ENCODE measurements around the gene ABTB2. TPM values are rescaled to one million over a fixed set of nuclear protein-coding genes. Genes with fewer than 3 reads are reported as not detected.

Gene ABTB2
- total RNA-seq, 1 experiment from 2014 or later: 5.5 TPM

GRCh38 chr11:34215806-34216453, 141.9 kb downstream of the ABTB2 start:
- WGBS (ENCODE audit: extremely low coverage, insufficient read length, low lambda C conversion rate): no CpG with 5 or more reads among the region's 1 CpG
- no peak overlapping the region for H3K9ac ChIP-seq (ENCODE audit: extremely low read depth, insufficient read length, low read length)
- H2BK12ac ChIP-seq (ENCODE audit: insufficient read length, low read depth, low read length): no peak overlapping the region
- H3K4me1 Mint-ChIP-seq: peaks cover 0 to 9% of the 10 kb centered on the region in 2 experiments; a peak in 2 of 4 replicates
- H3K27ac Mint-ChIP-seq: no peak overlapping the region; a peak in 1 of 7 replicates
- no peak overlapping the region for H3K4me2 ChIP-seq (ENCODE audit: insufficient read depth, insufficient read length, low read length)
- H4K5ac ChIP-seq (ENCODE audit: insufficient read length, low read depth, low read length): no peak overlapping the region
- H3K27ac ChIP-seq (ENCODE audit: insufficient read length, low read depth, low read length): no peak overlapping the region
- H3K4me1 ChIP-seq (ENCODE audit: insufficient read depth, low read length): no peaks in the 10 kb centered on the region
- H2BK5ac ChIP-seq (ENCODE audit: insufficient read length, low read length): no peak overlapping the region
- H3T11ph ChIP-seq (ENCODE audit: low read length): no peak overlapping the region
- no peaks in the 10 kb centered on the region for H3K79me1 ChIP-seq (ENCODE audit: insufficient read depth, low read depth, low read length, poor library complexity, severe bottlenecking)
- H4K20me1 ChIP-seq (ENCODE audit: control insufficient read depth, insufficient read depth, insufficient read length): no peaks in the 10 kb centered on the region
- TF ChIP-seq, protein P1, sequence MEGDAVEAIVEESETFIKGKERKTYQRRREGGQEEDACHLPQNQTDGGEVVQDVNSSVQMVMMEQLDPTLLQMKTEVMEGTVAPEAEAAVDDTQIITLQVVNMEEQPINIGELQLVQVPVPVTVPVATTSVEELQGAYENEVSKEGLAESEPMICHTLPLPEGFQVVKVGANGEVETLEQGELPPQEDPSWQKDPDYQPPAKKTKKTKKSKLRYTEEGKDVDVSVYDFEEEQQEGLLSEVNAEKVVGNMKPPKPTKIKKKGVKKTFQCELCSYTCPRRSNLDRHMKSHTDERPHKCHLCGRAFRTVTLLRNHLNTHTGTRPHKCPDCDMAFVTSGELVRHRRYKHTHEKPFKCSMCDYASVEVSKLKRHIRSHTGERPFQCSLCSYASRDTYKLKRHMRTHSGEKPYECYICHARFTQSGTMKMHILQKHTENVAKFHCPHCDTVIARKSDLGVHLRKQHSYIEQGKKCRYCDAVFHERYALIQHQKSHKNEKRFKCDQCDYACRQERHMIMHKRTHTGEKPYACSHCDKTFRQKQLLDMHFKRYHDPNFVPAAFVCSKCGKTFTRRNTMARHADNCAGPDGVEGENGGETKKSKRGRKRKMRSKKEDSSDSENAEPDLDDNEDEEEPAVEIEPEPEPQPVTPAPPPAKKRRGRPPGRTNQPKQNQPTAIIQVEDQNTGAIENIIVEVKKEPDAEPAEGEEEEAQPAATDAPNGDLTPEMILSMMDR (conservative IDR thresholded peaks at IDR 0.05): no peak
- H3K9me3 Mint-ChIP-seq: no peaks in the 10 kb centered on the region
- H3K56ac ChIP-seq (ENCODE audit: insufficient read length, low read depth, low read length): no peak overlapping the region
- H3K18ac ChIP-seq (ENCODE audit: insufficient read length, low read depth, low read length): no peak overlapping the region
- no peak overlapping the region for H2BK15ac ChIP-seq (ENCODE audit: low read depth, low read length)
- no peaks in the 10 kb centered on the region for H3K27me3 Mint-ChIP-seq (ENCODE audit: low read depth)
- H4K8ac ChIP-seq (replicated peaks; ENCODE audit: insufficient read length, low read depth, low read length): no peak overlapping the region
- no peak overlapping the region for H2BK20ac ChIP-seq (ENCODE audit: low read depth, low read length, poor library complexity, severe bottlenecking)
- no peak for DNase-seq
- no peaks in the 10 kb centered on the region for H3K9me3 ChIP-seq (ENCODE audit: control insufficient read depth, low read depth, low read length)
- H3K23me2 ChIP-seq (ENCODE audit: insufficient read length, low read depth, low read length, poor library complexity, severe bottlenecking): no peaks in the 10 kb centered on the region
- H3K27me3 ChIP-seq (ENCODE audit: insufficient read depth, low read length): no peaks in the 10 kb centered on the region; the same call in 1 of the 2 replicates
- no peak overlapping the region for H2AK5ac ChIP-seq (ENCODE audit: insufficient read length, low read length)
- H3K14ac ChIP-seq (ENCODE audit: insufficient read depth, low read length): no peak overlapping the region
- no peaks in the 10 kb centered on the region for H3K36me3 Mint-ChIP-seq (ENCODE audit: insufficient read depth in 1 of 3, low read depth in 3 of 3)
- H2BK120ac ChIP-seq (ENCODE audit: low read depth, low read length, poor library complexity, severe bottlenecking): no peak overlapping the region
- H3K23ac ChIP-seq (ENCODE audit: insufficient read length, low read depth, low read length): no peak overlapping the region
- no peak overlapping the region for H4K91ac ChIP-seq (ENCODE audit: insufficient read length, low read depth, low read length)
- no peaks in the 10 kb centered on the region for H3K79me2 ChIP-seq (ENCODE audit: insufficient read depth, low read length)
- no peak overlapping the region for H3K4me3 Mint-ChIP-seq
- H2AFZ ChIP-seq (ENCODE audit: low read length): no peak overlapping the region
- no peak overlapping the region for H3K4ac ChIP-seq (ENCODE audit: low read depth, low read length)
